ENCODE results near the gene ARL17B. TPM values are rescaled to one million over a fixed set of nuclear protein-coding genes. Genes with fewer than 3 reads are reported as not detected.
A peak's percentile ranks its signal among the peaks of the same experiment; 100 is the strongest.
"Not testable (repeated sequence)": the region's sequence is repeated elsewhere in the genome, so short reads cannot be mapped to it uniquely, and the experiment has no call there.

Gene ARL17B
- 10 to 100 TPM; 15.4 to 25.0 TPM for total RNA-seq

DNA sequence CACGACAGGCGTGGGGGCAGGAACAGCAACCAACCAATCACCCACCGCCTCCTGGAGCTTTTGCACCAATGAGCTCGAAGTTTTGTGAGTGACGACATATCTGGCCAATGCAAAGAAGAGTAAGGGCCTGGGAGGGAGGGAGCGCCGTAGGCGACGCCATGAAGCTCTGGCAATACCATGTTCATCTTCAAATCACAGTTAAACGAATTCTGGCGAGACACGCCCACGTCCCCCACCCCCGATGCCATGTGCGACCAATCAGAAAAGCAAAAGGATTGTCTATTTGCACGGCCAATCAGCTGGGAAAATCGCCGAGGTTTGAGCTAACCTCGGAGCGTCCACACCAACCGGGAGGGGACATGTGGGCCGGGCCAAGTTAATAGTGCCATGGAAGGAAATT lies at the start of gene ARL17B:
ARL17B (minus strand) TSS at position 12 of the 400 bp plus-strand sequence. CDS start 3,369 bp downstream, outside the sequence.
- not testable (repeated sequence) for H3K27me3 Mint-ChIP-seq (ENCODE audit: low read depth); H3K4me3 Mint-ChIP-seq; H3K9me3 Mint-ChIP-seq; H3K27ac Mint-ChIP-seq; H3K4me1 Mint-ChIP-seq (ENCODE audit: low read depth); H3K36me3 Mint-ChIP-seq (ENCODE audit: insufficient read depth in 2 of 2)
- DNase-seq, result peak; percentile 81 to 92
- ATAC-seq (replicated peaks in 1 of 2), result peak; percentile 95 to 99

DNA sequence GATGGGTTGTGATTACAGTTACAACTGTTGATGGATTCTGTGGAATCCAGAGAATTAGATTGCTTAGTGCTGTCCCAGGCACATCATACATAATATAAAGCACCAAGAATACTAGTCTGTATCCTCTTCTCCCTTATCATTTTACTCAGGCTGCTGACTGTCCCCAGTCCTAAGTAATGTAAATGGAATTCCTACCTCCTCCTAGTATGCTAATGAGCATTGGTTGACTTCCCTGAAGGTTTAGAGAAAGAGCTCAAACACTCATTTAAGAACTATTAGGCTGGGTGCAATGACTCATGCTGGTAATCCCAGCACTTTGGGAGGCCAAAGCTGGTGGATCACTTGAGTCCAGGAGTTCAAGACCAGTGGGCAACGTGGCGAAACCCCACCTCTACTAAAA lies 48.3 kb upstream of the ARL17B start:
- not testable (repeated sequence) for ATAC-seq (replicated peaks in 1 of 2); H3K4me3 Mint-ChIP-seq; DNase-seq; H3K27me3 Mint-ChIP-seq (ENCODE audit: low read depth); H3K9me3 Mint-ChIP-seq; H3K4me1 Mint-ChIP-seq (ENCODE audit: low read depth); H3K36me3 Mint-ChIP-seq (ENCODE audit: insufficient read depth in 2 of 2); H3K27ac Mint-ChIP-seq

DNA sequence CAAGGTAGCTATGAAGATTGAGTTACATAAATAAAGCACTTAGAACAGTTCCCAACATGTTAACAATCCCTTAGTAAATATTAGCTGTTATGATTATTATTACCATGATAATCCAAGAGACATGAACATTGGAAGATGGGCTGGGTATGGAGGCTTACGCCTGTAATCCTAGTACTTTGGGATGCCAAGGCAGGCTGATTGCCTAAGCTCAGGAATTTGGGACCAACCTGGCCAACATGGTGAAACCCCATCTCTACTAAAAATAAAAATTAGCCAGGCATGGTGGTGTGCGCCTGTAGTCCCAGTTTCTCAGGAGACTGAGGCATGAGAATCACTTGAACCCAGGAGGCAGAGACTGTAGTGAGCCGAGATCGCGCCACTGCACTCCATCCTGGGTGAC lies 45.6 kb upstream of the ARL17B start:
- not testable (repeated sequence) for H3K4me1 Mint-ChIP-seq (ENCODE audit: low read depth); ATAC-seq (replicated peaks in 1 of 2); H3K36me3 Mint-ChIP-seq (ENCODE audit: insufficient read depth in 2 of 2); H3K27ac Mint-ChIP-seq; H3K9me3 Mint-ChIP-seq; DNase-seq; H3K4me3 Mint-ChIP-seq; H3K27me3 Mint-ChIP-seq (ENCODE audit: low read depth)

DNA sequence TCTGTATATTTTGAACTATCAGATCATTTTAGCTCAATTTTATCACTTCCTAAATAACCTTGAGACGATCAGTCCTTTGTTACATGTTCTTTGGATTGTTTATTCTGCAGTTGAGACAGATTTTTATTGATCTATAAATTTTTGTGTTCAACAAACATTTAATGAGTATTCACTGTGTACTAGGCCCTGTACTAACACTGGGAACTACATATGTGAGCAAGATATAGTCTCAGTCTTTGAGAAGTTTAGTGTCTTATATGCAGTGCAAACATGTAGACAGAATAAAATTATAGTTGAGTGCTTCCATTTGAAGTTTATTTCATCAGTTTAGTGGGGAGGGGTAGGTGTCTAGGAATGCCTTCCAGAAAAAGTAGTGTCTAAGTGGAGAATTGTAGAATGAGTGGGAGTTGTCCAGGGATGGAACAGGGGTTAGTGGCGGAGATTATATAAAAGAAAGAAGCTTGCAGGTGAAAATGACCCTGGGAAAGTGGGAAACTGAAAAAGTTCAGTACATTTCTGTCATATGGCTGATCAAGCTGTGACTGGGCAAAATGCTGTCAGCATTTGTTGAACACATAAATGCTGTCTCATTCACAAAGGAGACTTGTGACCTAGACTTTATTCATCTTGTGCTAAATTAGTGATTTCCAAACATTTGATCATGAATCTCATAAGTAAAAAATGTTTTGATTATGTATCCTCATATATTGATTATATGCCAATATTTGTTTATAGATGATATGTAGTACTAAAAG lies 39.6 kb upstream of the ARL17B start:
- not testable (repeated sequence) for H3K36me3 Mint-ChIP-seq (ENCODE audit: insufficient read depth in 2 of 2); DNase-seq; H3K9me3 Mint-ChIP-seq; H3K4me1 Mint-ChIP-seq (ENCODE audit: low read depth); H3K27me3 Mint-ChIP-seq (ENCODE audit: low read depth); ATAC-seq (replicated peaks in 1 of 2); H3K27ac Mint-ChIP-seq; H3K4me3 Mint-ChIP-seq

DNA sequence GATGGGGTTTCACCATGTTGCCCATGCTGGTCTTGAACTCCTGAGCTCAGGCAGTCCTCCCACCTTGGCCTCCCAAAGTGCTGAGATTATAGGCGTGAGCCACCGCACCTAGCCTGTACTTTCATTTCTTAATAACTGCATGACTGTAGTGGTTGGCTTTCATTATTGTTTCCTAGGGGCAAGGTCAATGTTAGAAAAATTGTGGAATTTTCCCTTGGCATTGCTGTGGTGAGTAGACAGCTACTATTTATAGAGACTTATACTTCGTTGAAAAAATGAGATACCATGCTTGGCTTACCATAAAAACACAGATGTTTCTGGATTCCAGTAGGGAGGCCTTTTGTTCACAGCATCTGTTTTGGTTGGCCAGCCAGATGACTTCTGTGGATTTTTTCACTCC lies 39.0 kb upstream of the ARL17B start:
- not testable (repeated sequence) for H3K36me3 Mint-ChIP-seq (ENCODE audit: insufficient read depth in 2 of 2); H3K27ac Mint-ChIP-seq; H3K9me3 Mint-ChIP-seq; ATAC-seq (replicated peaks in 1 of 2); H3K27me3 Mint-ChIP-seq (ENCODE audit: low read depth); DNase-seq; H3K4me3 Mint-ChIP-seq; H3K4me1 Mint-ChIP-seq (ENCODE audit: low read depth)

DNA sequence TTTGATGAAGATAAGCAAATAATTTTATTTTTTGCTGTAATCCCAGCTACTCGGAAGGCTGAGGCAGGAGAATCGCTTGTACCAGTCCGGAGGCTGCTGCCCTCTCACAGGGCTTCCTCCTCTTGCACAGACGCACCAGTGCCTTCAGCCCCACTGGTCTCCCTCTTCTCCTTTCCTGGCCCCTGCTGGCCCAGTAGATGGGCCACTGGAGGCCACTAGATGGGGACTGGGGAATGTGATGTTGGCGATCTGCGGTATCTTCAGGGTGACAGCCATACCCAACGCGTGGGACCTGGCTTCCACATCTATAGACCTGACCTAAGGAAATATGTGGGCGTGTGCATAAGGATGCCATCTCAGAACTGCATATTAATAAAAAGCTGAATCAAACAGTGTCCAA lies 38.4 kb upstream of the ARL17B start:
- not testable (repeated sequence) for DNase-seq; H3K4me3 Mint-ChIP-seq; H3K4me1 Mint-ChIP-seq (ENCODE audit: low read depth); H3K27me3 Mint-ChIP-seq (ENCODE audit: low read depth); H3K27ac Mint-ChIP-seq; H3K36me3 Mint-ChIP-seq (ENCODE audit: insufficient read depth in 2 of 2); ATAC-seq (replicated peaks in 1 of 2); H3K9me3 Mint-ChIP-seq

DNA sequence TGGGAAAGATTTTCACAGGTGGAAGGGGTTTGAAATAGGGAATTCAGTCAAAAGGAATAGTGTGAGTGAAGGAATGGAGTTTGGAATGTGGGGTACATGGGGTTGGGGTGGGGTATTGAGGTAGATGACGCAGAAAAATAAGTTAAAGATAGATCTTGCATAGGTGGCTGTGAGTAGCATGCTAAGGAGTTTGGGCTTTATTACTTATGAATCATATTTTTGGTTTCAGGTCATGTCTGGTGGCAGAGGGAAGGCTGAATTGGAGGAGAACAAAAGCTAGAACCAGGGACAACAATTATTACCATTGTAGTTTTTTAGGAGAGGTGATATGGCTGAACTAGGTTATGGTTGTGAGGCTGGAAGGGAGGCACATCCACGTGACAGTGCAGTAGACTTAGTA lies 34.7 kb upstream of the ARL17B start:
- not testable (repeated sequence) for H3K9me3 Mint-ChIP-seq; H3K27me3 Mint-ChIP-seq (ENCODE audit: low read depth); H3K27ac Mint-ChIP-seq; DNase-seq; ATAC-seq (replicated peaks in 1 of 2); H3K4me3 Mint-ChIP-seq; H3K4me1 Mint-ChIP-seq (ENCODE audit: low read depth); H3K36me3 Mint-ChIP-seq (ENCODE audit: insufficient read depth in 2 of 2)

DNA sequence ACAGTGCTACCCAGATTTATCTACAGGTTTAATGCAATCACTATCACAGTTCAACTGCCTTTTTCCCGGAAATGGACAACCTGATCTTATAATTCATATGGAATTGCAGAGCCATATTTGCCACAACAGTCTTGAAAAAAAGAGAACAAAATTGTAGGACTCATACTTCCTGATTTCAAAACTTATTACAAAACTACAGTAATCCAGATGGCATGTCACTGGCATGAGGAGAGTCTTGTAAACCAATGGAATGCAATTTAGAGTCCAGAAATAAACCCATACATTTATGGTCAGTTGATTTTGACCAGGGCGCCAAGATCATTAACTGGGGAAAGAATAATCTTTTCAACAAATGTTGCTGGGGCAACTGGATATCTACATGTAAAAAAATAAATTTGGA lies 32.1 kb upstream of the ARL17B start:
- H3K9me3 Mint-ChIP-seq; DNase-seq; ATAC-seq (replicated peaks in 1 of 2); H3K27ac Mint-ChIP-seq; H3K4me3 Mint-ChIP-seq; H3K36me3 Mint-ChIP-seq (ENCODE audit: insufficient read depth in 2 of 2); H3K27me3 Mint-ChIP-seq (ENCODE audit: low read depth); H3K4me1 Mint-ChIP-seq (ENCODE audit: low read depth): not testable (repeated sequence)

DNA sequence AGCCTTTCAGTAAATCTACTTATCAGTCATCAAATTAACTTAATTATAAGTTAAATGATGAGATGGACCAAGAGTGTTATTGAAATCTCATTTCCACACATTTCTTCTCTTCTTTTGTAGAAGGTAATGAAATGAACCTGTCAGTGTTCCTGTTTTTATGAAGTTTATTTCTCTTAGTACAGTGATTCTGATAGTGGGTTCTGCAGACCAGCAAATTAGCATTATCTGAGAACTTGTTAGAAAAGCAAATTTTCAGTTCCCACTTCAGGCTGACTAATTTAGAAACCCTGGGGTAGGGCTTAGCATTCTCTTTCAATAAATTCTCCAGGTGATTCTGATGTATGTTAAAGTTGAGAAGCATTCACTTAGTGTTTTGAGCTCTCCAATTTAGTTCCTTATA lies 23.9 kb upstream of the ARL17B start:
- ATAC-seq (replicated peaks in 1 of 2); H3K27me3 Mint-ChIP-seq (ENCODE audit: low read depth); H3K27ac Mint-ChIP-seq; H3K4me1 Mint-ChIP-seq (ENCODE audit: low read depth); H3K36me3 Mint-ChIP-seq (ENCODE audit: insufficient read depth in 2 of 2); H3K9me3 Mint-ChIP-seq; DNase-seq; H3K4me3 Mint-ChIP-seq: not testable (repeated sequence)

DNA sequence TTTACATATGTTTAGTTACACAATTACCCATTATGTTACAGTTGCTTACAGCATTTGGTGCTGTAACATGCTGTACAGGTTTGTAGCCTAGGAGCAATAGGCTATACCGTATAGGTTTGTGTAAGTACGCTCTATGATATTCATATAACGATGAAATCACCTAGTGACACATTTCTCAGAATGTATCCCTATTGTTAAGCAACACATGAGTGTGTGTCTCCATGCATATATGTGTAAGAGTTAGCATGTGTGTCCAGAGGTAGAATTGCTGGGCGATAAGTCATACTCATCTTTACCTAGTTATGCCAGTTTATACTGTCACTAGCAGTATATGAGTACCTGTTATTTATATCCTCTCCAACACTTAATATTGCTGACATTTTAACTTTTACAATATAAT lies 21.6 kb upstream of the ARL17B start:
- ATAC-seq (replicated peaks in 1 of 2), result peak; percentile 84 to 86

DNA sequence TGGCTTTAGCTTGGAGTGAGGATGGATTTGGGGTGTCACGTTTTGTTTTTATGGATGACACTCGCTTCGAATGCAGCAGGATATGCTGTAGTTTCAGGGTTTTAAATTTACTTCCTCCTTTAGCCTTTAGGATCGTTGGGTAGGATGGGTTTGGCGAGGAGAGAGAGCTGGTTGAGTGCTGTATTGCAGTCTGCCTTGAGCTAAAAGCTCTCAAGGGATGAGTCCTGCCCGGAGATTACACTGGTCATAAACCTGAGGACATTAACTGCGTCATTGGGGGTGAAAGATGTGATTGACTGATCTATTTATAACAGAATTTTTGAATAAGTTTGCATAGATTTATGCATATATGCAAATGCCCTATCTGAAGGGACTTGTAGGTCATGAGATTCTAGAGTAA lies 11.9 kb upstream of the ARL17B start:
- not testable (repeated sequence) for H3K27ac Mint-ChIP-seq; H3K9me3 Mint-ChIP-seq; H3K36me3 Mint-ChIP-seq (ENCODE audit: insufficient read depth in 2 of 2); DNase-seq; H3K4me1 Mint-ChIP-seq (ENCODE audit: low read depth); H3K27me3 Mint-ChIP-seq (ENCODE audit: low read depth); H3K4me3 Mint-ChIP-seq
- peak; percentile 33 to 40 for ATAC-seq (replicated peaks in 1 of 2)

More for the DNA sequence above, 21.6 kb upstream of the ARL17B start:
- DNase-seq; H3K4me3 Mint-ChIP-seq; H3K27me3 Mint-ChIP-seq (ENCODE audit: low read depth); H3K4me1 Mint-ChIP-seq (ENCODE audit: low read depth); H3K36me3 Mint-ChIP-seq (ENCODE audit: insufficient read depth in 2 of 2); H3K27ac Mint-ChIP-seq; H3K9me3 Mint-ChIP-seq: not testable (repeated sequence)

DNA sequence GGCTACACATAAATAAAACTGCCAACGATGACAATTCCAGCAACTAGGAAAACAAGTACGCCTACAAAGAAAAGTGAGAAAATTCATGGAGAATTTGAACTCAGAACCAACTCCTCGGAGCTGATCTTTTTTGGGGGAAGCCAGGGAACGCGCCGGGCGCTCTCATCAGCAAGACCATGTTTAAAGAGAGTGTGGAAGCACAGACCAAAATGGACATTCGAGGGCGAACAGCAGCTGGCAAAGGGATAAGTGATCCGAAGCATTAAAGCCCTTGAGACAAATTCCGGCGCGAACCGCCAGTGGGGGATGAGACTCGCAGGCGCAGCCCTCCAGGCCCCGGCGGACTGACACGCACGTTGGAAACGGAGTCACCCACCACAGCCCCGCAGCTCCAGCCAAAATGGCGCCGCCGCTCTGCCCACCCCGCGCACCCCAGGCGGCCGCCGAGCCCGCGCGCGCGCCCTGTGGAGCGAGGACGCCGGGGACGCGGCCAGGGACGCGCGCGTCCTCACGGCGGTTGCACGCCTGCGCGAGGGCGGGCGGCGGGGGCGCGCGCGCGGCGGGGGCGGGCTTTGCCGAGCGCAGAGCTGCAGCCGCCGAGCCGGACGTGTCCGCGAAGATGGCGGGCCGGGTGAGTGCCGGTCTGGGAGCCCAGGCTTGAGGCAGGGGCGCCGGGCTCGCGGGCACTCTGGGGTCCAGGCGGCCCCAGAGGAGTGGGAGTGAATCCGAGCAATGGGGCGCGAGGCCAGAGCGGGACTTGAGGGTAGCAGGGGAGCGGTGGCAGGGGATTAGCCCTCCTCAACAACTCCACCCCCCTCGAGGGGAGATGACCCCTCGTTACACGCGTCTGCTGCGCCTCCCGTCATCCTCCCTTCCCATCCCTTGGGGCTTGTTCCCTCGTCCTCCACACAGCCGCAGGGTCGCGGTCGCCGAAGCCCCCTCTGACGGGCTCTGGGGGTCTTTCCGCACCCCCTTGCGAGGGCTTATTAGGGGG lies 11.0 kb upstream of the ARL17B start:
- peak; percentile 94 for ATAC-seq (replicated peaks in 1 of 2)
- not testable (repeated sequence) for H3K4me1 Mint-ChIP-seq (ENCODE audit: low read depth); H3K27me3 Mint-ChIP-seq (ENCODE audit: low read depth); DNase-seq; H3K27ac Mint-ChIP-seq; H3K4me3 Mint-ChIP-seq; H3K36me3 Mint-ChIP-seq (ENCODE audit: insufficient read depth in 2 of 2); H3K9me3 Mint-ChIP-seq

DNA sequence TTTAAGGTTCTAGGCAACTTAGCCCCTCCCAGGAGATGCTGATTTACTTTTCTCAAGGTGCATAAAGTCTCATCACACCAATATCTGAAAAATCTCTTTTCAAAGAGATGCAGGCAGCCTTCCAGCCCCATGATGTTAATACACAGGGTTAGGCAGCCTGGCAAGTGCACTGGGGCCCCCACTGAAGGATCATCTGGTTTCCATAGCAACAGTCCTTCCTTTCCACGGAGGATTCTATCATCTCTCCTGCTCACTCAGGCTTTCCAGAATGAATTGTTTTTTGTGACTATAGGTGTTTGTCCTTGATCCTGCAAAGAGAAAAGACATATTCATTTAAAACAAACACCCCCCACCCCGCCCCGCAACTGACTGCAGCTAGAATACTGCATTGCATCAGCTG lies 6.0 kb upstream of the ARL17B start:
- not testable (repeated sequence) for DNase-seq; ATAC-seq (replicated peaks in 1 of 2); H3K27ac Mint-ChIP-seq; H3K36me3 Mint-ChIP-seq (ENCODE audit: insufficient read depth in 2 of 2); H3K27me3 Mint-ChIP-seq (ENCODE audit: low read depth); H3K9me3 Mint-ChIP-seq; H3K4me3 Mint-ChIP-seq; H3K4me1 Mint-ChIP-seq (ENCODE audit: low read depth)
